Measurements from ENCODE around the gene SDK1. TPM values are rescaled to one million over a fixed set of nuclear protein-coding genes. Genes with fewer than 3 reads are reported as not detected.

Gene SDK1
- total and polyA plus RNA-seq, 2 donors (not counting 3 experiments of a cell fraction or from before 2014, with no cell fraction given), result 1.6 to 3.9 TPM

DNA sequence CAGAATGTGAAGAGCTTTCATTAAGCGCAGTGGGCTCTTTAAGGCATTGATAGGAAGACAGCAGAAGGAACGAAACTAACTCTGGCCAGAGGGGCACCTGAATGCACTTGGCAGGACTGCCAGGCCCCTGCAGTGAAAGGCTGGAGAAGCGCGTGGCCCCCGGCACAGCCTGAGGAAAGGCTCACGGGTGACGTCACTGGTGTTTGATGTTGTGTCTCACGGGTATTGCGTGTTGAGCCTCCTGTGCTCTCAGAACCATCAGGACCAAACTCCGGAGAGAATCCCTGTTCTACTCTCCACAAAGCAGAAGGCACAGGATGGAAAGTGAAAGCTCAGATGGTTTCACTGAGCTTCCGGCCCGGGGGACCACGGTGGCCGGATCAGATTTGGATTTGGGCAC is 865.3 kb downstream of the SDK1 start:
- Histone ChIP-seq H4K20me1 (replicated peaks; ENCODE audit: control insufficient read depth, extremely low read depth, insufficient read depth, low read length) (no peaks in the 10 kb centered on the region), H3K9ac (replicated peaks; ENCODE audit: extremely low read depth, insufficient read depth, low read length) (no peak overlapping the region), H3K4me3 (replicated peaks in 1 of 3; ENCODE audit: insufficient read depth in 1 of 3, low read depth in 1 of 3, low read length in 3 of 3) (no peak overlapping the region), H3K4me1 (ENCODE audit: control insufficient read depth, extremely low read depth, insufficient read depth, low read length) (no peaks in the 10 kb centered on the region), H3K36me3 (ENCODE audit: control insufficient read depth in 2 of 2, extremely low read depth in 1 of 2, insufficient read depth in 2 of 2, low read length in 2 of 2) (no peaks in the 10 kb centered on the region), H3K4me2 (ENCODE audit: insufficient read depth, low read length) (no peak overlapping the region), H3K9me1 (replicated peaks; ENCODE audit: control insufficient read depth, extremely low read depth, insufficient read depth, low read length) (no peaks in the 10 kb centered on the region), H2AFZ (ENCODE audit: low read depth, low read length) (no peak overlapping the region), H3K9me3 (replicated peaks; ENCODE audit: control insufficient read depth, insufficient read depth, low read length) (no peaks in the 10 kb centered on the region), H3K27me3 (ENCODE audit: control insufficient read depth in 2 of 2, insufficient read depth in 2 of 2, low read length in 2 of 2) (no peaks in the 10 kb centered on the region), H3K79me2 (ENCODE audit: control insufficient read depth, insufficient read depth, low read length) (no peaks in the 10 kb centered on the region), H3K27ac (ENCODE audit: insufficient read depth, low read depth, low read length) (no peak overlapping the region)
- FAIRE-seq (no peak), DNase-seq (ENCODE audit: low read depth, low spot score) (no peak)
- intact Hi-C loops (cut with micrococcal nuclease), result no loop called here
- no TSS peak for BruUV-seq (replicated peaks)
- ChIA-PET POLR2A (no interaction called here), CTCF (no interaction called here)
- TF ChIP-seq, protein P1, sequence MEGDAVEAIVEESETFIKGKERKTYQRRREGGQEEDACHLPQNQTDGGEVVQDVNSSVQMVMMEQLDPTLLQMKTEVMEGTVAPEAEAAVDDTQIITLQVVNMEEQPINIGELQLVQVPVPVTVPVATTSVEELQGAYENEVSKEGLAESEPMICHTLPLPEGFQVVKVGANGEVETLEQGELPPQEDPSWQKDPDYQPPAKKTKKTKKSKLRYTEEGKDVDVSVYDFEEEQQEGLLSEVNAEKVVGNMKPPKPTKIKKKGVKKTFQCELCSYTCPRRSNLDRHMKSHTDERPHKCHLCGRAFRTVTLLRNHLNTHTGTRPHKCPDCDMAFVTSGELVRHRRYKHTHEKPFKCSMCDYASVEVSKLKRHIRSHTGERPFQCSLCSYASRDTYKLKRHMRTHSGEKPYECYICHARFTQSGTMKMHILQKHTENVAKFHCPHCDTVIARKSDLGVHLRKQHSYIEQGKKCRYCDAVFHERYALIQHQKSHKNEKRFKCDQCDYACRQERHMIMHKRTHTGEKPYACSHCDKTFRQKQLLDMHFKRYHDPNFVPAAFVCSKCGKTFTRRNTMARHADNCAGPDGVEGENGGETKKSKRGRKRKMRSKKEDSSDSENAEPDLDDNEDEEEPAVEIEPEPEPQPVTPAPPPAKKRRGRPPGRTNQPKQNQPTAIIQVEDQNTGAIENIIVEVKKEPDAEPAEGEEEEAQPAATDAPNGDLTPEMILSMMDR (IDR thresholded peaks at IDR 0.05; ENCODE audit: extremely low read depth in 1 of 2, insufficient read depth in 1 of 2, low read depth in 1 of 2, low read length in 2 of 2), result no peak
- no peak for TF ChIP-seq JUN (IDR thresholded peaks at IDR 0.05; ENCODE audit: borderline replicate concordance, insufficient read depth, insufficient read length, low read depth)
- no peak for TF ChIP-seq FOS (IDR thresholded peaks at IDR 0.05; ENCODE audit: borderline replicate concordance, insufficient read depth, low read length)
- TF ChIP-seq EZH2 (IDR thresholded peaks at IDR 0.05; ENCODE audit: borderline replicate concordance, low read depth, low read length, severe bottlenecking), result no peak
- TF ChIP-seq, protein P2, sequence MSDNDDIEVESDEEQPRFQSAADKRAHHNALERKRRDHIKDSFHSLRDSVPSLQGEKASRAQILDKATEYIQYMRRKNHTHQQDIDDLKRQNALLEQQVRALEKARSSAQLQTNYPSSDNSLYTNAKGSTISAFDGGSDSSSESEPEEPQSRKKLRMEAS (IDR thresholded peaks at IDR 0.05; ENCODE audit: insufficient read depth, insufficient read length), result no peak
- TF ChIP-seq POLR2AphosphoS5 (IDR thresholded peaks at IDR 0.05; ENCODE audit: insufficient read depth, low read depth, low read length), result no peak
- TF ChIP-seq MYC (IDR thresholded peaks at IDR 0.05; ENCODE audit: low read depth, low read length), result no peak
- no peak for TF ChIP-seq POLR2A (IDR thresholded peaks at IDR 0.05; ENCODE audit: low read depth, low read length)
- TF ChIP-seq GATA2 (IDR thresholded peaks at IDR 0.05; ENCODE audit: insufficient read depth, insufficient read length, low read depth, low read length), result no peak
- dilution Hi-C loops (cut with MboI; ENCODE audit: extremely low pct_ligation_motif_present, low sequenced_read_pairs), result no loop called here

All from endothelial cell of umbilical vein (primary cell).